ENCODE results near the gene RGS6. TPM values are rescaled to one million over a fixed set of nuclear protein-coding genes. Genes with fewer than 3 reads are reported as not detected.

The RGS6 gene
- not detected in 2 replicates for total RNA-seq

DNA sequence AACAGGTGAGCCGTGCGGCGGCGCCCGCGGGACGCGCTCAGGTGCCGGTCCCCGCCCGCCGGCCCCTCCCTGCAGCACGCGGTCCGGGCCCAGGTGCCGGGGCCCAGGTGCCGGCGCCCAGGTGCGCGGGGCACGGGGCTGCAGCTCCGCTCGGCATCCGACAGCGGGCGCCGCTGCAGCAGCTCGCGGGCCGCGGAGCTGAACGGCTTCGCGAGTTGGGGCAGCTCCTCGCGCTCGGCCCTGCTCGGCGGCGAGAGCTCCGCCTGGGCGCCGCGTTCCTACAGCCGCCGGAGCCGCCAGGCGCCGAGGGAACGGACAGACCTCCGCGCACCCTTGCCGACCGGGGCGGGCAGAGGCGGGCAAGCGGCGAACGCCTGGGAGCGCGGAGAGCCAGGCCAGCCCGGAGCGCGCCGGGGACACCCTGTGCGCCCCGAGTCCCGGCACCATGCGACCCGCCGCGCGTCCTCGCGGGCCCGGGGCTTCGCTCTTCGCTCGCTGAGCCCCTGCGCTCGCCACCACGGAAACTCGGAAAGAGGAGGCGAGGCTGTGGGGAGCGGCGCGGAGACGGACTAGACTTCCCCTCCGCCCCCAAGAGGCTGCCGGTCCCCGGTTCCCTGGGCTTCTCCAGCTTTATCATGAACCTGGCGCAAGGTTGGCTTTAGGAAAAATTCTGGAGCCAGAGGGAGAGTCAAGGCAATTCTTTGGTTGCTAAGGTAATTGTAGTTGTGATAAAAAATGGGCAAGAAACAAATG is at the start of gene RGS6:
Gene RGS6, plus strand, starts transcription at position 201 of the 753 bp plus-strand sequence.

All from epithelial cell of alveolus of lung (primary cell).